GM19452 (cell line): Measurements from ENCODE around the gene ANGPTL7.

Source experiments
- ATAC-seq: cut with Tn5 transposase; IDR thresholded peaks from one replicate; pipeline ENCODE4 v1.9.1; 2021; ENCODE audit not compliant: unreplicated experiment

ANGPTL7 gene

DNA sequence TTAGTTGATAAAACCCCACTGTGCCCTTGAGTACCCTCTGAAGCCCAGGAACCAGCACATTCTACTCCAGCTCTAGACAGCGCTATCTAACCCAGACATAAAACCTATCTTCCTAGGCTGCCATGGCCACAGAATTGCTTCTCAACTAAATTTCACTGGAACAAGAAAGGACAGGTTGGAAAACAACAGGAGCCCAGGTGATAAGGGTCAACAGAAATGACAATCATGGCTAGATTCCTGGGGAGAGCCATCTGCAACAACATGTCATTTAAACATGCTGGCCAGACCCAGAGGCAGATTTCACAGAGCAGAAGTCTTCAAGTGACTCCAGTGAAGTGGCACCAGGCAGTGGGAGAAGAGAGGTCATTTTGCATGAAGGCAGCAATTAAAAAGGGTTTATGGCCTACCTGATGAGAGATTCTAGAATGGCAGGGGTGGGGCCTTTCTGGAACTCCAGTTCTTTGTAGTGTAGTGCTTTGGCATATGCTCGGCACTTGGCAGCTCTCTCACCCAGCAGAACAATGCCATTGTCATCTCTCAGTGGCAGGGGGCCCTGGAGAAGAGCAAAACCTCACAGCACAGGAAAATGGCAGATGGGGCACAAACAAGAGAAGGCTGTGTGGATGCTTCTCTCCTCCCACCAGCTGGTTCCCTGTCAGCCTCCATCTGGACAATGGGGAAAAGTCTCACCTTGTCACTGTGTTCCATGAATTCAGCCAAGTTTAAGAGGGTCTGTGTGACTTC, 9.9 kb downstream of the ANGPTL7 start:
- no peak for ATAC-seq

DNA sequence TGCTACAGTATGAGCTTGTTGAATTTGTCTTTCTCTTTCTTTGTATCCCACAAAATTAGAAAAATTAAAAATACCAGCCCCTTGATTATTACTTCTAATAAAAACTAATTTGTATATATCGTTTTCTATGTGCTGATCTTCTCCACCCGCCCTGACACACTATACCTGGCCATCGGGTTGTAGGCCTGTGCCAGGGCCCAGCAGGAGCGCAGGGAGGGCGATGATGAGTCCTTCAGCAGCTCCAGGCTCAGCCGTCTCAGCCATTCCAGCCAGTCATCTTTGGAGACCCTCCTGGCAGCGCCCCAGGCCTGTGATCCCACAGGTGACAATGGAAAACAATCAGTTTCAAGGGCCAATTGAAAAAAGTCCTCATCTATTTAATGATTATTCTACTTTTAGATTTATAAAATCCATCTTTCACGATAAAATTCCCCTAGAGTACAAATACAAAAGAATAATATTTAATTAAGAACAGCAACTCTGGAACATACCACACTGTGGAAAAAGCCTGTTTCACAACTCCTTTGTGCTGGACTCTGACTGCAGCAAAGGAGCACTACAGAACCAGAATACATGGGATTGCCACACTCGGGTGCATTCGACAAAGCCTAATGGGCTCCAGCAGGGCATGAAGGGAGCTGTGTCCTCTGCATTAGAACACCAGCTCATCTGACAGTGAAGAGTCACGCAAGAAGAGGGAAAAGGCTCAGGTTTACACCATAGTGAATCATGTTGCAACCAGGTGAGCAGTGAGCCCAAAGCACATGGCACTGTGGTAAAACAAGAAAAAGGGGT, 15.4 kb downstream of the ANGPTL7 start:
- no peak for ATAC-seq

DNA sequence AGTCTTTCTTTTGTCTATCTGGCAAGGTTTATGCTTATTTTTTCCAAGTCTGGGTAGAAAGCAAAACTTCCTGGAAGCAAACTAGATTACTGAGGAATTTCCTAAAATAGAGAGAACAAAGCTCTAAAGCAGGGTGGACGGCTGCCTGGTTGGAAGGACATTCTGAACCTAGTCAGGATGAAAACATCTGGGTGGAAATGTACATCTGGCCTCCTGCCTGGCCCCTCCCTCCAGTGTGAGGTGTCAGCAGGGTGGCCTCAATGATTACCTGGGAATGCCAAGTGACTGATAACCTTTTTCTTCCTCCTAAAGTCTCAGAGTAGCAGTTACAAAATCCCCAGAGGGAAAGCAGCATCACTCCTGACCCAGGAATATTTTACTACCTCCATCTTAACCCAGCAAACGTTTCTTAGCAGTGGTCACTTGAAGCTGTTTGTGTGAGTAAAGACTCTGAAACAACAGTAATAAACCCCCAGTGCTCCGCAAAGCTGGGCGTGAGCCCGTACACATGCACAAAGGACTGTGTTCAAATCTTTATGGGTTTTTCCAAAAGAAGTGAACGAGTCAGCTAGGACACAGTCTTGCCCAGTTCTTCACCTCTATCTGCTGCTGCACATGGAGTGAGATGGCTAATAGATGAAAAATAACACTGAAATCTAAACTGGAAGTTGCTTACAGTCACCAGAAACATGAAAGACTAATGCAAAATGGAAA, 18.9 kb downstream of the ANGPTL7 start:
- no peak for ATAC-seq

GRCh38 chr1:11211461-11211860, 22.3 kb downstream of the ANGPTL7 start:
- no peak for ATAC-seq

DNA sequence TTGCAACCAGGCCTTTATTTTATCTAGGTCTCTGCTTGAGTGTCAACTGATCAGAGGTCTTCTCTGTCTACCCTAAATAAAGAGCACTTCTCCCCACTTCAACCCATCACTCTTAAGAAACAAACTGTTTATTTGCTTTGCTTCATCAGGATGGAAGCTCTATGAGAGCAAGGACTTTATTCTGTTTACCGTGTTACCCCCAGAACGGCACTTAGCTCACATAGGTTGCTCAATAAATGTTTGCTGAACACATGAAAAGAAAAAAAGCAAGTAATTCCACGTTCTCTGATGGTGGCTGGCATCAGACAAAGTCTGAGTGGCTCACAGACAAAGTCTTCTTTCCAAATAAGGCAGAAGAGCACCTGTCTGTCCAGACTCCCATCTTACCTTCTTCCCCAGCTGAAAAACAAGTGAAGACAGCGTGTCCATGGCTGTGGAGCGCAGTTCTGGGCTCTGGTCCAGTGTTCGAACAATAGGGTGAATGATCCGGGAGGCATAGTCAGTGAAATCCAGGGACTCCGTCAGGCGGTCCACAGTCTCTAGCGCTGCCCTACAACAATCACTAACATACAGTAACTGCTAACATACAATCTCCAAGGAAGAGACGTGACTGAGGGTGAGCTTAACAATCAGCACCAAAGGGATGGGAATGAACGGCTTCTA, 22.9 kb downstream of the ANGPTL7 start:
- no peak for ATAC-seq

DNA sequence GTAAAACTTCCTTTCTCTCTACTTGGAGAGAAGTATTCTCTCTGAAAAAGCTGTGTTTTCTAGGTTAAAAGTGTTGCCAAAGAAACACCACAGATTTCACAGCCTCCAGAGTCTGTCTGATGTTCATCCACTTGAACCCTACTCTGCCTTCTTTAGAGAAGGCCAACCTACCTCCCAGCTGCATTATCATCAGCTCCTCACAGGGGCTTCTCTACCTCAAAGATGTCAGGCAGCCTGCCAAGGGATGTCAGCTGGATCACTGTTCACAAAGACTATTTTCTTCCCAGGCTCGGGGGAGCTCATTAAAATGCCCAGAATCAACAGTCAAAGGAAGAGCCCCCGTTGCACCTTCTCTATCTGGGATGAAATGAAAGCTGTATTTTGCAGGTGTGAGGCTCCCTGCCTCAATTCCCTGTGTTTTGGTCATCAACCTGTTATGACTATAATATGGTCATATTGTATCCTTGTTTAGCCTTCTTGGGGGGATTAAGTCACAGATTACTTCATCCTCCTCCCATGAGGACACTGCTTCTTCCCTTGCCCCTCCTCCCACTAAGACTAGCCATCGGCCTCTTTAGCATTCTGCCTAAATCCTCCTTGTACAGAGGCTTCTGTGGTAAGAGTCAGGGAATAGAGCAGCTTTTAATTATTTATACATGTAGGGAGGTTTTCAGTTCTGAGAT, 25.7 kb downstream of the ANGPTL7 start:
- no peak for ATAC-seq

GRCh38 chr1:11215381-11216005, 26.3 kb downstream of the ANGPTL7 start:
- ATAC-seq, result no peak

GRCh38 chr1:11216074-11216473, 26.9 kb downstream of the ANGPTL7 start:
- ATAC-seq, result no peak

GRCh38 chr1:11227106-11228077, 38.2 kb downstream of the ANGPTL7 start:
- peak; percentile 61 for ATAC-seq

DNA sequence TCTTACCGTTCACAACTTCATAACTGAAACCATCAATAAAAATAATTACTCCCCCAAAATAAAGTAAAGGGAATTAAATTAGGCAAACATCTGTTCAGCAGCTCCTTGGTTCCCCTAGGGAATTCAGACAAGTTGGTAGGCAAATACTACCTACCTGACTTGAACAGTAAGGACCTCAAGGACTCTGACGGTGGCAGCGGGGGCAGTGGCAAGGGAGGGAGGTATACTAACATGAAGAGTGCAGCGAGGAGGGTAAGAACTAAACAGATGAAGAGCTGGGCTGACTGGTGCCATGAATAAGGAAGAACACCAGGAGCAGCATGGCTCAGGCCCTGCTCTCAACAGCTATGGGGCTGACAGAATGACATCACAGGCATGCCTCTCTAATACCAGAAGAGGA, 40.0 kb downstream of the ANGPTL7 start:
- ATAC-seq, result no peak

DNA sequence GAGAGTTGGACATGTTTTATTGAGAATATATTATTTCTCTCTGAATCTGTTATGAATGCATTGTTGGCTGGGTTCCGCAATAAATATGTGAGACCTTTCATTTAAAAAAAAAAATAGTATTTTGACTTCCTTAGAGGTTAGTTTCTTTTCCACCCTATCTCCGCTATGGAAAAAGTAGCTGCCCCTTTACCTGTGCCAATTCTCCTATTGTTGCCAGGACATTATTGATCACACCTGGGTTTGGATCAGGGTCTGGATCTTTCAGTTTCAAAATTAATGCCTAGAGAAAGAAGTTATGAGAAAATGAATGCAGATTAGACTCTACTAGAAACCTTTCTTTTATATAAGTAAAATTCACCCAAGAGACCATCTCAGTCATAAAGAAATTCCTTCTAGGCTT, 44.1 kb downstream of the ANGPTL7 start:
- ATAC-seq, result no peak

- ATAC-seq, result no peak
These were observed 48.2 kb downstream of the ANGPTL7 start for GRCh38 chr1:11237356-11237755.

DNA sequence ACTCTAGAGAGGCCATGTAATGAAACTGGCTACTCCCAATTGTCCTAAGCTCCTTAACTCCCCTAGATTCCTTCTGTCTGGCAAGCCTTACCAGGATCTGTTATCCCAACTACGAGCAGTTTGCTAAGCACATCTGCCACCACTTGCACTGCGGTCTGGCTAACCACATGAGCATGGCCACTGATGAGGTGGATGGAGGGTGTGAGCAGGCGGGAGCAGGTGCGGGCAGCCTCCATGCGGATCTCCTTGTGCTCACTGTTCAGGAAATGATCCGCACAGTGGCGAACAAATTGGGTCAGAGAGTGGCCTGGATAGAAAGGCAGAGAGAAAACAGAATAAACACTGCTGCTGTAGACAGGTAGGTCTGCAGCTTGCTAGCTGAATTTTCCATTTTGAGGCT, 49.2 kb downstream of the ANGPTL7 start:
- ATAC-seq, result no peak

DNA sequence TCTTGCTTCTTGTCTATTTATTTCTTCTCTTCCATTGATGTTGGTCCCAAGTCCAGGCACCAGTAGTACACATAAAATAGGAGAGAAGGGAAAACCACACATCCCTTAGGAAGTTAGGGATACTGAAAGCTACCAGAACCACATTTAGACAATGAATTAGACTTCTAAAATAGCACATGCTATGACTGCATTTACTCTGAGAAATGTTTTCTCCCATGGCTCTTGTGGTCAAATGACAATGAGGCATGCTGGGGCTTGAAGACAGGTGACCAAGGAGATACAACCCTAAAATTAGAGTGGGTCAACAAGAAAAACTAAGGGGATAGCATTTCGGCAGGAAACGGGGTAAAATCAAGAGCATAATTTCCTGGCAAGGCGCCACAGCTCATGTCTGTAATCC, 56.1 kb downstream of the ANGPTL7 start:
- ATAC-seq, result no peak
